Measurements from ENCODE around the gene SCRG1.
A peak's percentile ranks its signal among the peaks of the same experiment; 100 is the strongest.

The SCRG1 gene

GRCh38 chr4:173398779-173399415 is at the start of gene SCRG1:
TSS of gene SCRG1 (minus strand) at chr4:173399116. CDS start at chr4:173391414, 7,702 bp downstream.
- H3K4me1 ChIP-seq (ENCODE audit: control insufficient read depth in 1 of 2, insufficient read depth in 2 of 2, low read length in 2 of 2) = peaks cover 0 to 11% of the 10 kb centered on the region in 2 donors
- no peaks in the 10 kb centered on the region for H3K27me3 ChIP-seq (ENCODE audit: low read depth, low read length)
- H3K27ac ChIP-seq (ENCODE audit: low read length) = peak within 1 kb of the TSS; percentile 33
- no peaks in the 10 kb centered on the region for H3K36me3 ChIP-seq (ENCODE audit: control insufficient read depth in 1 of 2, insufficient read depth in 2 of 2, low read length in 2 of 2)
- no peaks in the 10 kb centered on the region for H3K9me3 ChIP-seq (ENCODE audit: control insufficient read depth in 1 of 2, low read length in 2 of 2)
- peak within 1 kb of the TSS; percentile 40 to 44 for H3K4me3 ChIP-seq (ENCODE audit: low read depth in 1 of 2, low read length in 2 of 2)

GRCh38 chr4:173448103-173448502 is 49.2 kb upstream of the SCRG1 start:
- Histone ChIP-seq H3K36me3 (ENCODE audit: control insufficient read depth in 1 of 2, insufficient read depth in 2 of 2, low read length in 2 of 2) (no peaks in the 10 kb centered on the region), H3K27me3 (ENCODE audit: low read depth, low read length) (no peaks in the 10 kb centered on the region), H3K27ac (ENCODE audit: low read length) (no peak overlapping the region), H3K4me1 (ENCODE audit: control insufficient read depth in 1 of 2, insufficient read depth in 2 of 2, low read length in 2 of 2) (peaks cover 0 to 21% of the 10 kb centered on the region in 2 donors), H3K4me3 (ENCODE audit: low read depth in 1 of 2, low read length in 2 of 2) (no peak overlapping the region), H3K9me3 (ENCODE audit: control insufficient read depth in 1 of 2, low read length in 2 of 2) (no peaks in the 10 kb centered on the region)

GRCh38 chr4:173446416-173446815 is 47.5 kb upstream of the SCRG1 start:
- H3K9me3 ChIP-seq (ENCODE audit: control insufficient read depth in 1 of 2, low read length in 2 of 2) = no peaks in the 10 kb centered on the region
- no peaks in the 10 kb centered on the region for H3K36me3 ChIP-seq (ENCODE audit: control insufficient read depth in 1 of 2, insufficient read depth in 2 of 2, low read length in 2 of 2)
- no peak overlapping the region for H3K4me3 ChIP-seq (ENCODE audit: low read depth in 1 of 2, low read length in 2 of 2)
- H3K27me3 ChIP-seq (ENCODE audit: low read depth, low read length) = no peaks in the 10 kb centered on the region
- H3K27ac ChIP-seq (ENCODE audit: low read length) = no peak overlapping the region
- peaks cover 0 to 21% of the 10 kb centered on the region in 2 donors for H3K4me1 ChIP-seq (ENCODE audit: control insufficient read depth in 1 of 2, insufficient read depth in 2 of 2, low read length in 2 of 2)

- H3K9me3 ChIP-seq (ENCODE audit: control insufficient read depth in 1 of 2, low read length in 2 of 2) = no peaks in the 10 kb centered on the region
- H3K4me1 ChIP-seq (ENCODE audit: control insufficient read depth in 1 of 2, insufficient read depth in 2 of 2, low read length in 2 of 2) = peaks cover 0 to 5% of the 10 kb centered on the region in 2 donors
- H3K36me3 ChIP-seq (ENCODE audit: control insufficient read depth in 1 of 2, insufficient read depth in 2 of 2, low read length in 2 of 2) = peaks cover 0 to 8% of the 10 kb centered on the region in 2 donors
- no peak overlapping the region for H3K27ac ChIP-seq (ENCODE audit: low read length)
- H3K27me3 ChIP-seq (ENCODE audit: low read depth, low read length) = no peaks in the 10 kb centered on the region
- no peak overlapping the region for H3K4me3 ChIP-seq (ENCODE audit: low read depth in 1 of 2, low read length in 2 of 2)
Measured at GRCh38 chr4:173443121-173443520, 44.2 kb upstream of the SCRG1 start.

- H3K27ac ChIP-seq (ENCODE audit: low read length) = no peak overlapping the region
- H3K27me3 ChIP-seq (ENCODE audit: low read depth, low read length) = no peaks in the 10 kb centered on the region
Measured at GRCh38 chr4:173442223-173442932, 43.5 kb upstream of the SCRG1 start.

GRCh38 chr4:173440888-173441287 is 42.0 kb upstream of the SCRG1 start:
- H3K4me3 ChIP-seq (ENCODE audit: low read depth in 1 of 2, low read length in 2 of 2) = no peak overlapping the region
- no peaks in the 10 kb centered on the region for H3K9me3 ChIP-seq (ENCODE audit: control insufficient read depth in 1 of 2, low read length in 2 of 2)
- H3K27ac ChIP-seq (ENCODE audit: low read length) = no peak overlapping the region
- no peaks in the 10 kb centered on the region for H3K27me3 ChIP-seq (ENCODE audit: low read depth, low read length)
- no peaks in the 10 kb centered on the region for H3K4me1 ChIP-seq (ENCODE audit: control insufficient read depth in 1 of 2, insufficient read depth in 2 of 2, low read length in 2 of 2)
- peaks cover 0 to 8% of the 10 kb centered on the region in 2 donors for H3K36me3 ChIP-seq (ENCODE audit: control insufficient read depth in 1 of 2, insufficient read depth in 2 of 2, low read length in 2 of 2)

More at GRCh38 chr4:173442223-173442932, 43.5 kb upstream of the SCRG1 start:
- Histone ChIP-seq H3K4me1 (ENCODE audit: control insufficient read depth in 1 of 2, insufficient read depth in 2 of 2, low read length in 2 of 2) (no peaks in the 10 kb centered on the region), H3K9me3 (ENCODE audit: control insufficient read depth in 1 of 2, low read length in 2 of 2) (no peaks in the 10 kb centered on the region), H3K36me3 (ENCODE audit: control insufficient read depth in 1 of 2, insufficient read depth in 2 of 2, low read length in 2 of 2) (peaks cover 0 to 8% of the 10 kb centered on the region in 2 donors), H3K4me3 (ENCODE audit: low read depth in 1 of 2, low read length in 2 of 2) (no peak overlapping the region)

GRCh38 chr4:173436771-173437265 is 37.9 kb upstream of the SCRG1 start:
- Histone ChIP-seq H3K4me1 (ENCODE audit: control insufficient read depth in 1 of 2, insufficient read depth in 2 of 2, low read length in 2 of 2) (no peaks in the 10 kb centered on the region), H3K9me3 (ENCODE audit: control insufficient read depth in 1 of 2, low read length in 2 of 2) (no peaks in the 10 kb centered on the region), H3K4me3 (ENCODE audit: low read depth in 1 of 2, low read length in 2 of 2) (no peak overlapping the region), H3K36me3 (ENCODE audit: control insufficient read depth in 1 of 2, insufficient read depth in 2 of 2, low read length in 2 of 2) (peaks cover 0 to 8% of the 10 kb centered on the region in 2 donors), H3K27ac (ENCODE audit: low read length) (peak overlapping the region; percentile 10), H3K27me3 (ENCODE audit: low read depth, low read length) (no peaks in the 10 kb centered on the region)

- Histone ChIP-seq H3K9me3 (ENCODE audit: control insufficient read depth in 1 of 2, low read length in 2 of 2) (no peaks in the 10 kb centered on the region), H3K27ac (ENCODE audit: low read length) (no peak overlapping the region), H3K4me1 (ENCODE audit: control insufficient read depth in 1 of 2, insufficient read depth in 2 of 2, low read length in 2 of 2) (no peaks in the 10 kb centered on the region), H3K27me3 (ENCODE audit: low read depth, low read length) (no peaks in the 10 kb centered on the region), H3K36me3 (ENCODE audit: control insufficient read depth in 1 of 2, insufficient read depth in 2 of 2, low read length in 2 of 2) (peaks cover 0 to 8% of the 10 kb centered on the region in 2 donors), H3K4me3 (ENCODE audit: low read depth in 1 of 2, low read length in 2 of 2) (no peak overlapping the region)
Measured at GRCh38 chr4:173436149-173436579, 37.2 kb upstream of the SCRG1 start.

DNA sequence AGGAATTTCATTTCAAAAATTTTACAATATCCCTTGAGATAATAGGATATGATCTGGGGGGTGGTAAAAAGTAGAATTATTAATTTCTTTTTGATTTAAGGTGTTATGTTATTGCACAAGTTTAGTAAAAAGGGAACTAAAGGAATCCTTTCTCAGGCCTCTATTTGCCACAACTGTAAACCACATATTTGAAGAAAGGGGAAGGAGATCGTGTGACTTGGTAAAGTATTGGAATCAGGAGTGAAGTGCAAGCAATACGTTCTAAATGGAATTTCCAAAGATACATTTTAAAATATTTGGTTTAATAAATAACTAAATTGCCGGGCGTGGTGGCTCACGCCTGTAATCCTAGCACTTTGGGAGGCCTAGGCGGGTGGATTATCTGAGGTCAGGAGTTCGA is 35.3 kb upstream of the SCRG1 start:
- no peak overlapping the region for H3K27ac ChIP-seq (ENCODE audit: low read length)

DNA sequence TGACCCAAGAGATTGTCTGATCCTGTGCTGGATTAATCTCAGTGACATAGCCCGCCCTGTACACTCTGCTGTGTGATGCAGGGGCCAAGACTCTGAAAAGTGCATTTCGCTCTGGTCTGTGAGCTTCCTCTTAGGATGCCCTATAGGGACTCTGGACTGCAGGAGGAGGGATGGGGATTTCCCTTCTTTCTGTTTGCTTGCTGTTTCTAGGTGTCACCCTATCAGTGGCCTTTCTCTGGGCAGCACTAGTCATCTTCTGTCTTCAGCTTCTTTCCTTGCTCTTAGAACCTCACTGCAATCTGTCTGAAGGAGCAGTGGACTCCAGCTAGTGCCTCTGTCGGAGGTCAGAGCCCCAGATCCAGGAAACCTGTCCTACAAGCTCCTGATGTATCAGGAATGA is 34.5 kb upstream of the SCRG1 start:
- Histone ChIP-seq H3K27ac (ENCODE audit: low read length) (no peak overlapping the region), H3K4me1 (ENCODE audit: control insufficient read depth in 1 of 2, insufficient read depth in 2 of 2, low read length in 2 of 2) (no peaks in the 10 kb centered on the region), H3K27me3 (ENCODE audit: low read depth, low read length) (no peaks in the 10 kb centered on the region), H3K36me3 (ENCODE audit: control insufficient read depth in 1 of 2, insufficient read depth in 2 of 2, low read length in 2 of 2) (no peaks in the 10 kb centered on the region), H3K9me3 (ENCODE audit: control insufficient read depth in 1 of 2, low read length in 2 of 2) (no peaks in the 10 kb centered on the region), H3K4me3 (ENCODE audit: low read depth in 1 of 2, low read length in 2 of 2) (no peak overlapping the region)

More for the DNA sequence above, 35.3 kb upstream of the SCRG1 start:
- no peaks in the 10 kb centered on the region for H3K4me1 ChIP-seq (ENCODE audit: control insufficient read depth in 1 of 2, insufficient read depth in 2 of 2, low read length in 2 of 2)
- H3K27me3 ChIP-seq (ENCODE audit: low read depth, low read length) = no peaks in the 10 kb centered on the region
- no peak overlapping the region for H3K4me3 ChIP-seq (ENCODE audit: low read depth in 1 of 2, low read length in 2 of 2)
- H3K36me3 ChIP-seq (ENCODE audit: control insufficient read depth in 1 of 2, insufficient read depth in 2 of 2, low read length in 2 of 2) = peaks cover 0 to 5% of the 10 kb centered on the region in 2 donors
- H3K9me3 ChIP-seq (ENCODE audit: control insufficient read depth in 1 of 2, low read length in 2 of 2) = no peaks in the 10 kb centered on the region

DNA sequence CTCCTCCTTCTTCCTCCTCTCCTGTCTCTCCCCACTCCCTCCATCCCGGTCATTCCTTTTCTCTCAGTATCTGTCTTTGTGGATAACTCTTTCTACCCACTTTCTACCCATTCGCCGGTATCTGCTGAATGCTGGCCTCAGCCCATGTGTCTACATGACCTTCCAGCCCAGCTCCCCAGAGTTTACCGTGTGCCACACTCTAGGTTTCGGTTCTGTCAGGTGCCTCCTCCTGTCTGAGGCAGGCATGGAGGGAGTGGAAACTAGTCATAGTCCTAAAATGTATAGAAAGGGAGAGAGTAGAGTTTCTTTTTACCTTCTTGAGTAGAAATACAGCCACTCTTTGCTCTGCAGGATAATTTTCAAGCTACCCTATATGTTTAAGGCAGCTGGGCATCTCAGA is 33.5 kb upstream of the SCRG1 start:
- no peaks in the 10 kb centered on the region for H3K4me1 ChIP-seq (ENCODE audit: control insufficient read depth in 1 of 2, insufficient read depth in 2 of 2, low read length in 2 of 2)
- no peaks in the 10 kb centered on the region for H3K9me3 ChIP-seq (ENCODE audit: control insufficient read depth in 1 of 2, low read length in 2 of 2)
- no peaks in the 10 kb centered on the region for H3K27me3 ChIP-seq (ENCODE audit: low read depth, low read length)
- H3K4me3 ChIP-seq (ENCODE audit: low read depth in 1 of 2, low read length in 2 of 2) = no peak overlapping the region
- H3K36me3 ChIP-seq (ENCODE audit: control insufficient read depth in 1 of 2, insufficient read depth in 2 of 2, low read length in 2 of 2) = no peaks in the 10 kb centered on the region
- no peak overlapping the region for H3K27ac ChIP-seq (ENCODE audit: low read length)

Measured in muscle layer of duodenum (tissue), 2 donors.